GM19372 (cell line): Measurements from ENCODE around the gene TMPRSS2.

Experiments
- ATAC-seq: cut with Tn5 transposase; IDR thresholded peaks from one replicate; pipeline ENCODE4 v1.9.1; 2021; ENCODE audit warnings: mild to moderate bottlenecking, low read depth, moderate library complexity; ENCODE audit not compliant: unreplicated experiment

Gene TMPRSS2

GRCh38 chr21:41507521-41508414 is at the start of gene TMPRSS2:
Gene TMPRSS2, minus strand, starts transcription at chr21:41508158. Its CDS starts 10,025 bp downstream, at chr21:41498133.
- ATAC-seq: no peak

GRCh38 chr21:41555057-41555456 is 47.1 kb upstream of the TMPRSS2 start:
- no peak for ATAC-seq

- ATAC-seq: no peak
Observed at GRCh38 chr21:41552254-41552653, 44.3 kb upstream of the TMPRSS2 start.

- no peak for ATAC-seq
Observed at GRCh38 chr21:41548781-41549180, 40.8 kb upstream of the TMPRSS2 start.

- no peak for ATAC-seq
Observed at GRCh38 chr21:41547111-41547510, 39.2 kb upstream of the TMPRSS2 start.

- ATAC-seq: no peak
Observed at GRCh38 chr21:41545500-41546359, 37.8 kb upstream of the TMPRSS2 start.

- no peak for ATAC-seq
Observed at GRCh38 chr21:41542727-41543126, 34.8 kb upstream of the TMPRSS2 start.

GRCh38 chr21:41537356-41537755 is 29.4 kb upstream of the TMPRSS2 start:
- ATAC-seq: no peak

GRCh38 chr21:41536827-41537103 is 28.8 kb upstream of the TMPRSS2 start:
- no peak for ATAC-seq

- ATAC-seq: no peak
Observed at GRCh38 chr21:41536076-41536826, 28.3 kb upstream of the TMPRSS2 start.

GRCh38 chr21:41530366-41530765 is 22.4 kb upstream of the TMPRSS2 start:
- no peak for ATAC-seq

- no peak for ATAC-seq
Observed at GRCh38 chr21:41529769-41530168, 21.8 kb upstream of the TMPRSS2 start.

- ATAC-seq: no peak
Observed at GRCh38 chr21:41526478-41527087, 18.6 kb upstream of the TMPRSS2 start.

GRCh38 chr21:41523175-41523574 is 15.2 kb upstream of the TMPRSS2 start:
- ATAC-seq: no peak

- ATAC-seq: no peak
Observed at GRCh38 chr21:41521489-41522027, 13.6 kb upstream of the TMPRSS2 start.

GRCh38 chr21:41520560-41521442 is 12.8 kb upstream of the TMPRSS2 start:
- ATAC-seq: peak; percentile 59

GRCh38 chr21:41519806-41520559 is 12.0 kb upstream of the TMPRSS2 start:
- ATAC-seq: no peak

GRCh38 chr21:41518757-41519156 is 10.8 kb upstream of the TMPRSS2 start:
- no peak for ATAC-seq

GRCh38 chr21:41511858-41512257 is 3.9 kb upstream of the TMPRSS2 start:
- no peak for ATAC-seq
